Measurements from ENCODE around the gene SYVN1. TPM values are rescaled to one million over a fixed set of nuclear protein-coding genes. Genes with fewer than 3 reads are reported as not detected.
A peak's percentile ranks its signal among the peaks of the same experiment; 100 is the strongest.

Gene SYVN1
- total RNA-seq, 1 donor from 2014 or later: 54.7 TPM

DNA sequence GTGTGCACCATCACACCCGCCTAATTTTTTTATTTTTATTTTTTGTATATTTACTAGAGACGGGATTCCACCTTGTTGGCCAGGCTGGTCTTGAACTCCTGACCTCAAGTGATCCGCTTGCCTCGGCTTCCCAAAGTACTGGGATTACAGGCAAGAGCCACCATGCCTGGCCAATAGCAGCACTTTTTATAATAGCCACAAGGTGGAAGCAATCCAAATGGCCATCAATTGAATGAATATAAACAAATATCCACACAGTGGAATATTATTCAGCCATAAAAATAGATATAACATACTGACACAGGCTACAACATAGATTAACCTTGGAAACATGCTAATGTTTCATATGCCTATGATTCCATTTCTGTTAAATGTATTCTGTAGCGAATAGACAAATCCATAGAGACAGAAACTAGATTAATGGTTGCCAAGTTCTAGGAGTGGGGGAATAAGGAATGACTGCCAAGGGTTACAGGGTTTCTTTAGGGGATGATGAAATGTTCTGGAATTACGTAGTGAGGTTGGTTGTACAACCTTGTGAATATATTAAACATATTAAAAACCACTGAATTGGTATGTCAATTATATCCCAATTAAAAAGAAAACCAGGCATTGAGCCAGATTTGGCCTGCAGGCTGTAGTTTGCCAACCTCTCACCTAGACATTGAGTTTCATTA, 33.5 kb downstream of the SYVN1 start:
- Mint-ChIP-seq H3K27me3 (ENCODE audit: unreplicated experiment) (peaks cover 4% of the 10 kb centered on the region), H3K9me3 (ENCODE audit: unreplicated experiment) (peaks cover 9% of the 10 kb centered on the region), H3K36me3 (ENCODE audit: unreplicated experiment) (no peaks in the 10 kb centered on the region), H3K27ac (ENCODE audit: unreplicated experiment) (no peak overlapping the region), H3K4me1 (ENCODE audit: low read depth, unreplicated experiment) (peaks cover under 1% of the 10 kb centered on the region), H3K4me3 (ENCODE audit: unreplicated experiment) (no peak overlapping the region)
- DNase-seq: no peak
- TF ChIP-seq, protein P1, sequence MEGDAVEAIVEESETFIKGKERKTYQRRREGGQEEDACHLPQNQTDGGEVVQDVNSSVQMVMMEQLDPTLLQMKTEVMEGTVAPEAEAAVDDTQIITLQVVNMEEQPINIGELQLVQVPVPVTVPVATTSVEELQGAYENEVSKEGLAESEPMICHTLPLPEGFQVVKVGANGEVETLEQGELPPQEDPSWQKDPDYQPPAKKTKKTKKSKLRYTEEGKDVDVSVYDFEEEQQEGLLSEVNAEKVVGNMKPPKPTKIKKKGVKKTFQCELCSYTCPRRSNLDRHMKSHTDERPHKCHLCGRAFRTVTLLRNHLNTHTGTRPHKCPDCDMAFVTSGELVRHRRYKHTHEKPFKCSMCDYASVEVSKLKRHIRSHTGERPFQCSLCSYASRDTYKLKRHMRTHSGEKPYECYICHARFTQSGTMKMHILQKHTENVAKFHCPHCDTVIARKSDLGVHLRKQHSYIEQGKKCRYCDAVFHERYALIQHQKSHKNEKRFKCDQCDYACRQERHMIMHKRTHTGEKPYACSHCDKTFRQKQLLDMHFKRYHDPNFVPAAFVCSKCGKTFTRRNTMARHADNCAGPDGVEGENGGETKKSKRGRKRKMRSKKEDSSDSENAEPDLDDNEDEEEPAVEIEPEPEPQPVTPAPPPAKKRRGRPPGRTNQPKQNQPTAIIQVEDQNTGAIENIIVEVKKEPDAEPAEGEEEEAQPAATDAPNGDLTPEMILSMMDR (IDR thresholded peaks at IDR 0.05; ENCODE audit: partially characterized antibody, unreplicated experiment): peak; percentile 33

DNA sequence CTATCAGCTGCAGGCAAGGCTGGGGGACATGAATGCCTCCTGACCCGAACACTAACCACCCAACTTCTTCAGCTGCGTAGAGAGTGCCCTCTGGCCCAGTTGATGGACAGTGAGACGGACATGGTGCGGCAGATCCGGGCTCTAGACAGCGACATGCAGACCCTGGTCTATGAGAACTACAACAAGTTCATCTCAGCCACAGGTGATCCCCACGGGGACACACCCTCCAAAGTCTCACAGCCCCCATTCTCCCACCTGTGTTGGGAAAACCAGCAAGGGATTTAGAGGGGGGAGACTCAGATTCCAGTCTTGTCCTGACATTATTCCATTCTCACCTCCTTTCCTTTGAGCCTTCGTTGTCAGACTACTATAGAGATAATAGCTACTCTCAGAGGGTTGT, 37.4 kb downstream of the SYVN1 start:
- Mint-ChIP-seq H3K9me3 (ENCODE audit: unreplicated experiment) (peaks cover 11% of the 10 kb centered on the region), H3K4me1 (ENCODE audit: low read depth, unreplicated experiment) (peaks cover 4% of the 10 kb centered on the region), H3K27me3 (ENCODE audit: unreplicated experiment) (peaks cover 6% of the 10 kb centered on the region), H3K36me3 (ENCODE audit: unreplicated experiment) (no peaks in the 10 kb centered on the region), H3K27ac (ENCODE audit: unreplicated experiment) (no peak overlapping the region), H3K4me3 (ENCODE audit: unreplicated experiment) (peak overlapping the region; percentile 92)
- TF ChIP-seq, protein P1 (IDR thresholded peaks at IDR 0.05; ENCODE audit: partially characterized antibody, unreplicated experiment): no peak
- no peak for DNase-seq

DNA sequence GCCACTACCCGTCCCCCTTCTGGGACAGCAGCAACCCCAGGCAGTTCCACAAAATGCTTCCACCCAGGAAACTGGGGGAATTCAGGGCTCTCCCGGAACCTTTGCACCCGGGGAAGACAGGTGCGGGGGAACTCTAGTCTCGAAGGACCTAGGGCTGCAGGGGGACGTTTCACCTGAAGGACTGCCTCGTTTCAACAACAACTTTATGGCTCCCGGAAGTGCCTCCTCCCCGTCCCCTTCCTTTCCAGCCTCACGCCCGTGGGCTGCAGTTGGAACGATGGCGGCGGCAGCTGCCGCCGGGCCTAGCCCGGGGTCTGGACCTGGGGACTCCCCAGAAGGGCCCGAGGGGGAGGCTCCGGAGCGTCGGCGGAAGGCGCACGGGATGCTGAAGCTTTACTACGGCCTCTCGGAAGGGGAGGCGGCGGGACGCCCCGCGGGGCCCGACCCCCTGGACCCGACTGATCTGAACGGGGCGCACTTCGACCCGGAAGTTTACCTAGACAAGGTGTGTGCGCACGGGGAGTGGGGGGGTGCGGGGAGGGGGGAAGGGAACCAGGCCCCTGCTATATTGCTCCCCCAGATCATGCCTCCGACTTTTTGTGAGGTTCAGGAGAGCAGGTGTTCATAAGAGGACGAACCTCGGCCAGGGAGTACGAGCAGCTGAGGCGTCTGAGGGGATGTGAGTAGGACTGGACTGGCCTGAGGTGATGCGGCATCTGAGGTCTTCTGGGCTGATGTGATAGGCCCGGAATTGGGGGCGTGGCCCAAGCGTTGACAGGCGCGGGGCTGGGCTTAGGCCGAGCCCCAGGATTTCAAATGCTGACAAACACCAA, 38.1 kb downstream of the SYVN1 start, which contains the start of gene VPS51:
Gene VPS51 (plus strand): TSS at position 241 of the 833 bp plus-strand sequence. CDS start 37 bp downstream, at position 278.
- peak within 1 kb of the TSS; percentile 95 for H3K27ac Mint-ChIP-seq (ENCODE audit: unreplicated experiment)
- DNase-seq: peak; percentile 90

DNA sequence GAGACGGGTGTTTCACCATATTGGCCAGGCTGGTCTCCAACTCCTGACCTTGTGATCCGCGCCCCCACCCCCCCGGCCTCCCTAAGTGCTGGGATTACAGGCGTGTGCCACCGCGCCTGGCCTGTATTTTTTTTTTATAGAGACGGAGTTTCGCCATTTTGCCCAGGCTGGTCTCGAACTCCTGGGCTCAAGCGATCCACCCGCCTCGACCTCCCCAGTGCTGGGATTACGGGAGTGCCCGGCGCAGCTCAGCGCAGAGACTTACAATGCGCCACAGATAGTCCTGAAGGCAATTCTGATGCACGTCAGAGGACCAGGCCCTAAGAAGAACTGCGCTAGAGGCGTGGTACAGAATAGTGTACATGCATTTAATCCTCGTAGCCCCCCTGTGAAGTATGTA, 38.9 kb downstream of the SYVN1 start:
- TF ChIP-seq, protein P1 (IDR thresholded peaks at IDR 0.05; ENCODE audit: partially characterized antibody, unreplicated experiment): no peak
- H3K9me3 Mint-ChIP-seq (ENCODE audit: unreplicated experiment): peaks cover 11% of the 10 kb centered on the region
- H3K36me3 Mint-ChIP-seq (ENCODE audit: unreplicated experiment): no peaks in the 10 kb centered on the region
- peaks cover 4% of the 10 kb centered on the region for H3K4me1 Mint-ChIP-seq (ENCODE audit: low read depth, unreplicated experiment)
- peaks cover 6% of the 10 kb centered on the region for H3K27me3 Mint-ChIP-seq (ENCODE audit: unreplicated experiment)
- peak overlapping the region; percentile 88 for H3K4me3 Mint-ChIP-seq (ENCODE audit: unreplicated experiment)
- H3K27ac Mint-ChIP-seq (ENCODE audit: unreplicated experiment): peak overlapping the region; percentile 91
- DNase-seq: no peak

More for the DNA sequence above, 38.1 kb downstream of the SYVN1 start, which contains the start of gene VPS51:
- Mint-ChIP-seq H3K36me3 (ENCODE audit: unreplicated experiment) (no peaks in the 10 kb centered on the region), H3K4me3 (ENCODE audit: unreplicated experiment) (peak within 1 kb of the TSS; percentile 92), H3K4me1 (ENCODE audit: low read depth, unreplicated experiment) (peaks cover 4% of the 10 kb centered on the region), H3K27me3 (ENCODE audit: unreplicated experiment) (peaks cover 6% of the 10 kb centered on the region), H3K9me3 (ENCODE audit: unreplicated experiment) (peaks cover 11% of the 10 kb centered on the region)
- TF ChIP-seq, protein P1 (IDR thresholded peaks at IDR 0.05; ENCODE audit: partially characterized antibody, unreplicated experiment): no peak
